ENCODE data around the gene TRIM59. TPM values are rescaled to one million over a fixed set of nuclear protein-coding genes. Genes with fewer than 3 reads are reported as not detected.

TRIM59 gene
- total RNA-seq, 4 donors from 2014 or later, result 3.3 to 5.6 (median 3.8) TPM

- TF ChIP-seq POLR2A (IDR thresholded peaks at IDR 0.05) (no peak), CTCF (IDR thresholded peaks at IDR 0.05) (no peak)
- no peak for DNase-seq
- Histone ChIP-seq H3K4me3 (replicated peaks in 1 of 3) (no peak overlapping the region), H3K27me3 (no peaks in the 10 kb centered on the region), H3K36me3 (no peaks in the 10 kb centered on the region), H3K4me1 (no peaks in the 10 kb centered on the region), H3K9me3 (no peaks in the 10 kb centered on the region), H3K27ac (no peak overlapping the region)
- WGBS, 2 donors, result 69 to 83% methylated on average over 2 of the region's 2 CpGs
- intact Hi-C loops (cut with DNase I), result no loop called here
Observed at GRCh38 chr3:160472344-160472743, 22.8 kb upstream of the TRIM59 start.

- Histone ChIP-seq H3K36me3 (no peaks in the 10 kb centered on the region), H3K9me3 (no peaks in the 10 kb centered on the region), H3K4me1 (no peaks in the 10 kb centered on the region), H3K27me3 (no peaks in the 10 kb centered on the region), H3K27ac (no peak overlapping the region), H3K4me3 (replicated peaks in 1 of 3) (no peak overlapping the region)
- intact Hi-C loops (cut with DNase I), result no loop called here
- WGBS, 2 donors, result 79 to 83% methylated on average over 2 of the region's 2 CpGs
- TF ChIP-seq CTCF (IDR thresholded peaks at IDR 0.05) (no peak), POLR2A (IDR thresholded peaks at IDR 0.05) (no peak)
- no peak for DNase-seq
Observed at GRCh38 chr3:160471892-160472291, 22.3 kb upstream of the TRIM59 start.

- no peaks in the 10 kb centered on the region for H3K4me1 ChIP-seq
- WGBS, 2 donors, result 81 to 93% methylated on average over 4 to 5 of the region's 5 CpGs
- no peaks in the 10 kb centered on the region for H3K27me3 ChIP-seq
- H3K4me3 ChIP-seq (replicated peaks in 1 of 3), result no peak overlapping the region
- intact Hi-C loops (cut with DNase I), result no loop called here
- H3K9me3 ChIP-seq, result no peaks in the 10 kb centered on the region
- TF ChIP-seq POLR2A (IDR thresholded peaks at IDR 0.05) (no peak), CTCF (IDR thresholded peaks at IDR 0.05) (no peak)
- no peak for DNase-seq
- H3K27ac ChIP-seq, result no peak overlapping the region
- H3K36me3 ChIP-seq, result no peaks in the 10 kb centered on the region
Observed at GRCh38 chr3:160470181-160470580, 20.6 kb upstream of the TRIM59 start.

GRCh38 chr3:160464971-160465370 lies 15.4 kb upstream of the TRIM59 start:
- Histone ChIP-seq H3K9me3 (no peaks in the 10 kb centered on the region), H3K4me1 (no peaks in the 10 kb centered on the region), H3K4me3 (replicated peaks in 1 of 3) (no peak overlapping the region), H3K27ac (no peak overlapping the region), H3K27me3 (no peaks in the 10 kb centered on the region), H3K36me3 (no peaks in the 10 kb centered on the region)
- TF ChIP-seq POLR2A (IDR thresholded peaks at IDR 0.05) (no peak), CTCF (IDR thresholded peaks at IDR 0.05) (no peak)
- no peak for DNase-seq
- intact Hi-C loops (cut with DNase I), result no loop called here
- 71 to 86% methylated on average over 1 of the region's 1 CpG for WGBS, 2 donors

- DNase-seq, result no peak
- no peaks in the 10 kb centered on the region for H3K9me3 ChIP-seq
- intact Hi-C loops (cut with DNase I), result no loop called here
- TF ChIP-seq POLR2A (IDR thresholded peaks at IDR 0.05) (no peak), CTCF (IDR thresholded peaks at IDR 0.05) (no peak)
- H3K27ac ChIP-seq, result no peak overlapping the region
- no peaks in the 10 kb centered on the region for H3K27me3 ChIP-seq
- no peak overlapping the region for H3K4me3 ChIP-seq (replicated peaks in 1 of 3)
- no peaks in the 10 kb centered on the region for H3K36me3 ChIP-seq
- H3K4me1 ChIP-seq, result no peaks in the 10 kb centered on the region
- WGBS, 2 donors, result 90 to 97% methylated on average over 2 of the region's 2 CpGs
Observed at GRCh38 chr3:160464321-160464720, 14.7 kb upstream of the TRIM59 start.

All from thyroid gland (tissue), 4 donors.